Neural cell (in vitro differentiated cells): ENCODE measurements around the gene S100A2. TPM values are rescaled to one million over a fixed set of nuclear protein-coding genes. Genes with fewer than 3 reads are reported as not detected.

Experiments
- H2AFZ ChIP-seq: fragments of 200-600, 300-800 bp; sonication (generic), shearing (Covaris generic); 2 replicates; pipeline ENCODE4 v1.6.0; 2014; ENCODE audit warnings: low read depth, mild to moderate bottlenecking, antibody characterized with exemption, low read length, moderate library complexity
- H3F3A ChIP-seq: fragments of 200-600 bp; shearing (Covaris generic); 2 replicates; pipeline ENCODE4 v1.6.1; 2016; ENCODE audit warnings: mild to moderate bottlenecking, moderate library complexity, mixed read lengths, antibody characterized with exemption, low read length; ENCODE audit not compliant: insufficient read depth, poor library complexity, severe bottlenecking
- H3K27ac ChIP-seq: fragments of 200-600, 300-800 bp; sonication (generic), shearing (Covaris generic); 2 replicates; pipeline ENCODE4 v1.5.1; 2014; ENCODE audit warnings: mild to moderate bottlenecking, low read length, moderate library complexity
- H3K27me3 ChIP-seq: fragments of 300-800, 200-600 bp; sonication (generic), shearing (Covaris generic); 2 replicates; pipeline ENCODE4 v1.6.0; 2014; ENCODE audit warnings: mild to moderate bottlenecking, low read depth, low read length, moderate library complexity; ENCODE audit not compliant: insufficient read depth
- H3K36me3 ChIP-seq: fragments of 300-800, 200-600 bp; sonication (generic), shearing (Covaris generic); 2 replicates; pipeline ENCODE4 v1.5.1; 2014; ENCODE audit warnings: mild to moderate bottlenecking, antibody characterized with exemption, low read length, moderate library complexity; ENCODE audit not compliant: insufficient read depth
- H3K4me2 ChIP-seq: fragments of 300-800, 200-600 bp; sonication (generic), shearing (Covaris generic); 2 replicates; pipeline ENCODE4 v1.6.0; 2014; ENCODE audit warnings: mild to moderate bottlenecking, low read length
- H3K4me3 ChIP-seq: fragments of 300-800, 200-600 bp; sonication (generic), shearing (Covaris generic); 2 replicates; pipeline ENCODE4 v1.5.1; 2014; ENCODE audit warnings: mild to moderate bottlenecking, low read length, moderate library complexity
- H3K79me2 ChIP-seq: fragments of 200-600 bp; shearing (Covaris generic); replicated peaks from 2 replicates; pipeline ENCODE4 v1.6.0; 2014; ENCODE audit warnings: mild to moderate bottlenecking, low read length, moderate library complexity; ENCODE audit not compliant: insufficient read depth
- H3K9ac ChIP-seq: fragments of 300-800, 200-600 bp; sonication (generic), shearing (Covaris generic); 2 replicates; pipeline ENCODE4 v1.6.1; 2016; ENCODE audit warnings: mild to moderate bottlenecking, low read length, mixed read lengths
- H3K9me2 ChIP-seq: fragments of 200-600 bp; shearing (Covaris generic); 2 replicates; pipeline ENCODE4 v1.6.1; 2016; ENCODE audit warnings: mild to moderate bottlenecking, low read length, mixed read lengths; ENCODE audit not compliant: insufficient read depth
- H3K9me3 ChIP-seq: fragments of 200-600, 300-800 bp; sonication (generic), shearing (Covaris generic); 2 replicates; pipeline ENCODE4 v1.6.1; 2016; ENCODE audit warnings: mild to moderate bottlenecking, mixed run types, low read length, moderate library complexity, mixed read lengths
- H4K20me1 ChIP-seq: fragments of 200-600 bp; shearing (Covaris generic); 2 replicates; pipeline ENCODE4 v1.6.1; 2016; ENCODE audit warnings: mild to moderate bottlenecking, mixed run types; ENCODE audit not compliant: insufficient read depth
- EP300 ChIP-seq: fragments of 450-650 bp; conservative IDR thresholded peaks from 2 replicates; pipeline ENCODE4 v1.6.1; 2014; ENCODE audit warnings: antibody characterized with exemption, mild to moderate bottlenecking, moderate library complexity; ENCODE audit not compliant: poor library complexity, severe bottlenecking
- EZH2 ChIP-seq: fragments of 200-600, 300-800 bp; shearing (Covaris generic), sonication (generic); IDR thresholded peaks from 2 replicates; pipeline ENCODE4 v1.6.1; 2014; ENCODE audit warnings: antibody characterized with exemption, low read length, borderline replicate concordance, mild to moderate bottlenecking; ENCODE audit not compliant: insufficient read depth, poor library complexity, severe bottlenecking
- MXI1 ChIP-seq: fragments of 450-650 bp; conservative IDR thresholded peaks from 2 replicates; pipeline ENCODE4 v1.6.1; 2014; ENCODE audit warnings: antibody characterized with exemption, mild to moderate bottlenecking; ENCODE audit not compliant: poor library complexity, severe bottlenecking
- POLR2AphosphoS5 ChIP-seq: IDR thresholded peaks from 2 replicates; pipeline ENCODE4 v1.6.1; 2012
- RAD21 ChIP-seq: fragments of 450-650 bp; conservative IDR thresholded peaks from 2 replicates; pipeline ENCODE4 v1.6.1; 2014; ENCODE audit warnings: antibody characterized with exemption, mild to moderate bottlenecking, moderate library complexity
- SMC3 ChIP-seq: fragments of 450-650 bp; conservative IDR thresholded peaks from 2 replicates; pipeline ENCODE4 v1.6.1; 2014; ENCODE audit warnings: antibody characterized with exemption, mild to moderate bottlenecking, moderate library complexity; ENCODE audit not compliant: poor library complexity
- TAF1 ChIP-seq: IDR thresholded peaks from 2 replicates; pipeline ENCODE4 v1.6.1; 2012; ENCODE audit warnings: low read depth
- polyA plus RNA-seq: library from polyadenylated mRNA; depleted of rRNA; stranded (reverse); fragments of >200 nt; gene quantifications from 2 replicates; pipeline ENCODE4 v1.2.3, GENCODE V29; 2014
- TF ChIP-seq, protein P1 (sequence below): fragments of 450-650 bp; IDR thresholded peaks from 2 replicates; pipeline ENCODE4 v1.5.1; 2014; ENCODE audit warnings: antibody characterized with exemption, mild to moderate bottlenecking, moderate library complexity; ENCODE audit not compliant: poor library complexity, severe bottlenecking
- TF ChIP-seq, protein P2 (sequence below): IDR thresholded peaks from 2 replicates; pipeline ENCODE4 v1.6.1; 2012; ENCODE audit warnings: borderline replicate concordance

S100A2 gene
- polyA plus RNA-seq, 1 donor from 2014 or later: not detected

DNA sequence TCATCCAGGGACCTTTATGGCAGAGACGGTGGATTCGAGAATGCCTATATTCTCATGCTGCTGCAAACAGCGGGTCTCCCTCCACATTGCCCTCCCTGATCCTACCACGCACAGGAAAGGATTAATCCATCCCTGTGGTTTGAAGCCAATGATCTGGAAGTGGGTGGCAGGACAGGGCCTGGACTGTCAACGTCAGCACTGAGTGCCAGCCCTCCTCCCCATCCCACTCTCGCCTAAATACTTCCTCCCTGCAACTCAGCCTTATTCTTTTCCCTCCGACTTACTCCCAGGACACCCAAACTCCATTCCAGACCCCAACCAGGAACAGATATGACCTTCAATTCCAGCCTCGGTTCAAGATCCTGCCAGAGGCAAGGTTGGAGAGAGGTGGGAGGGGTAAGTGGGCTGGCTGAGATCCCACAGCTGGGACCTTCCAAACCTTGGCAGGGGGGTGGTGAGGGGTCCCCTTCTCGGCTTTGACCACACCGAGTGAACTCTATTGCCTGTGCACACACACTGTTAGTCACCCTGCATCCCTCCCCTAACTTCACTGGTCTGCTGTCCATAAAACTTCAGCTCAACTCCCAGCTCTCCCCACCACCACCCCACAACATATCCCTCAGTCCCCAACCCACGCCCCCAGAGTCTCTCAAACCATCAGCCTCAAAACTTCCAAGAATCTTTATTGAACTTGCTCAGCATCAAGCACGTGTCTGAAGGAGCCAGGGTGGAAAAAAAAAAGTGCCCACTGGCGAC, 22.5 kb downstream of the S100A2 start:
- Histone ChIP-seq H3K9me3 (no peaks in the 10 kb centered on the region), H3K9me2 (no peaks in the 10 kb centered on the region), H3K36me3 (no peaks in the 10 kb centered on the region), H3K9ac (no peak overlapping the region), H3K79me2 (no peaks in the 10 kb centered on the region), H3K27me3 (no peaks in the 10 kb centered on the region), H3K27ac (no peak overlapping the region), H4K20me1 (no peaks in the 10 kb centered on the region), H3F3A (no peaks in the 10 kb centered on the region), H3K4me3 (no peak overlapping the region), H2AFZ (no peak overlapping the region), H3K4me2 (no peak overlapping the region)
- TF ChIP-seq RAD21 (no peak), MXI1 (no peak), TAF1 (no peak), EZH2 (no peak), EP300 (no peak)
- TF ChIP-seq, protein P1, sequence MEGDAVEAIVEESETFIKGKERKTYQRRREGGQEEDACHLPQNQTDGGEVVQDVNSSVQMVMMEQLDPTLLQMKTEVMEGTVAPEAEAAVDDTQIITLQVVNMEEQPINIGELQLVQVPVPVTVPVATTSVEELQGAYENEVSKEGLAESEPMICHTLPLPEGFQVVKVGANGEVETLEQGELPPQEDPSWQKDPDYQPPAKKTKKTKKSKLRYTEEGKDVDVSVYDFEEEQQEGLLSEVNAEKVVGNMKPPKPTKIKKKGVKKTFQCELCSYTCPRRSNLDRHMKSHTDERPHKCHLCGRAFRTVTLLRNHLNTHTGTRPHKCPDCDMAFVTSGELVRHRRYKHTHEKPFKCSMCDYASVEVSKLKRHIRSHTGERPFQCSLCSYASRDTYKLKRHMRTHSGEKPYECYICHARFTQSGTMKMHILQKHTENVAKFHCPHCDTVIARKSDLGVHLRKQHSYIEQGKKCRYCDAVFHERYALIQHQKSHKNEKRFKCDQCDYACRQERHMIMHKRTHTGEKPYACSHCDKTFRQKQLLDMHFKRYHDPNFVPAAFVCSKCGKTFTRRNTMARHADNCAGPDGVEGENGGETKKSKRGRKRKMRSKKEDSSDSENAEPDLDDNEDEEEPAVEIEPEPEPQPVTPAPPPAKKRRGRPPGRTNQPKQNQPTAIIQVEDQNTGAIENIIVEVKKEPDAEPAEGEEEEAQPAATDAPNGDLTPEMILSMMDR: no peak

DNA sequence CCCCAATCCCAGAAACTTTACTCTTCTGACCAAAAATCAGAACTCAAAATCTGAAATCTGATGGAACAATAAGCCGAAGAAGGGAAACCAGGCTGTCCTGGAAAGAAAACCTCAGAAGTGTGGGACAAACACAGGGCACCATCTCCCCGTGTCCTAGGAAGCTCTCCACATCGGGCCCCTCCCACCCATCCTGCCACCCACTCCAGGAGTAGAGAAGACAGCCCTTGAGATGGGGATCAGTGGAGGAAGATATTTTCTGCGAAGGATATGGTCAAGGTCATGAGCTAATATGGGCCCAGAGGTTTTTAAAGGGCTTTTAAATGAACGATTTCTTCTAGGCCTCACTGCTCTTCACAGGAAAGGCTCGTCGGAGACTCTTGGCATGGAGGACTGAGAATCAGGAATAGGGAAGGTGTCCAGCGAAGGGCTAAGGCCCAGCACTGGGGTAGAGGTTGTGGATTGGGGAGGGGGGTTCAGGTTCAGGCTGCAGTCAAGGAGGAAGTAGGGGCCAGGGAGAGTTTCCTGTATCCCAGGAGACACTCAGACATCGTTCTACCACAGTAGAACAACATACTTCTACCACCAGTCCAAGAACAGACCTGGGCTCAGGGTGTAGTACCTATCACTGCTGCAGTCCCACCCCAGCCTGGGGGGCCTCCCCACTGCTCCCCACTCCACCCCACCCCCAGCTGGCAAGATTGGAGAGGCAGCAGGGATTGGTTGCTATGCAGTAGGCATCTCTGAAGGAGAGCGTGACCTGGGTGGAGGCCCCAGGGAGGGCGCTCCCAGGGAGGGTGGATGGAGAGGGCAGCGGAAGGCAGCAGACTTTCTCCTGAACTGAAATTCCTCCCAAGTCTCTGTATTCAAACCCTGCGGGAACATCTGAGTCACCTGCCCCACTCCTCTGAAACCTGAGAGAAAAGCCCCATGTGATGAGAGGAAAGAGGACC, 23.7 kb downstream of the S100A2 start:
- TF ChIP-seq EP300 (no peak), MXI1 (no peak), POLR2AphosphoS5 (no peak), TAF1 (no peak), SMC3 (no peak), EZH2 (no peak), RAD21 (no peak)
- TF ChIP-seq, protein P2, sequence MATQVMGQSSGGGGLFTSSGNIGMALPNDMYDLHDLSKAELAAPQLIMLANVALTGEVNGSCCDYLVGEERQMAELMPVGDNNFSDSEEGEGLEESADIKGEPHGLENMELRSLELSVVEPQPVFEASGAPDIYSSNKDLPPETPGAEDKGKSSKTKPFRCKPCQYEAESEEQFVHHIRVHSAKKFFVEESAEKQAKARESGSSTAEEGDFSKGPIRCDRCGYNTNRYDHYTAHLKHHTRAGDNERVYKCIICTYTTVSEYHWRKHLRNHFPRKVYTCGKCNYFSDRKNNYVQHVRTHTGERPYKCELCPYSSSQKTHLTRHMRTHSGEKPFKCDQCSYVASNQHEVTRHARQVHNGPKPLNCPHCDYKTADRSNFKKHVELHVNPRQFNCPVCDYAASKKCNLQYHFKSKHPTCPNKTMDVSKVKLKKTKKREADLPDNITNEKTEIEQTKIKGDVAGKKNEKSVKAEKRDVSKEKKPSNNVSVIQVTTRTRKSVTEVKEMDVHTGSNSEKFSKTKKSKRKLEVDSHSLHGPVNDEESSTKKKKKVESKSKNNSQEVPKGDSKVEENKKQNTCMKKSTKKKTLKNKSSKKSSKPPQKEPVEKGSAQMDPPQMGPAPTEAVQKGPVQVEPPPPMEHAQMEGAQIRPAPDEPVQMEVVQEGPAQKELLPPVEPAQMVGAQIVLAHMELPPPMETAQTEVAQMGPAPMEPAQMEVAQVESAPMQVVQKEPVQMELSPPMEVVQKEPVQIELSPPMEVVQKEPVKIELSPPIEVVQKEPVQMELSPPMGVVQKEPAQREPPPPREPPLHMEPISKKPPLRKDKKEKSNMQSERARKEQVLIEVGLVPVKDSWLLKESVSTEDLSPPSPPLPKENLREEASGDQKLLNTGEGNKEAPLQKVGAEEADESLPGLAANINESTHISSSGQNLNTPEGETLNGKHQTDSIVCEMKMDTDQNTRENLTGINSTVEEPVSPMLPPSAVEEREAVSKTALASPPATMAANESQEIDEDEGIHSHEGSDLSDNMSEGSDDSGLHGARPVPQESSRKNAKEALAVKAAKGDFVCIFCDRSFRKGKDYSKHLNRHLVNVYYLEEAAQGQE: no peak
- TF ChIP-seq, protein P1: no peak
- H3K4me2 ChIP-seq: no peak overlapping the region
- no peaks in the 10 kb centered on the region for H3K27me3 ChIP-seq
- H3K9me2 ChIP-seq: no peaks in the 10 kb centered on the region
- no peaks in the 10 kb centered on the region for H3F3A ChIP-seq
- no peak overlapping the region for H3K4me3 ChIP-seq
- no peak overlapping the region for H2AFZ ChIP-seq
- H3K36me3 ChIP-seq: no peaks in the 10 kb centered on the region
- H3K9me3 ChIP-seq: no peaks in the 10 kb centered on the region
- H3K9ac ChIP-seq: no peak overlapping the region
- no peak overlapping the region for H3K27ac ChIP-seq
- H3K79me2 ChIP-seq: no peaks in the 10 kb centered on the region
- H4K20me1 ChIP-seq: no peaks in the 10 kb centered on the region
